Measurements from ENCODE around the gene FRG2B.
A peak's percentile ranks its signal among the peaks of the same experiment; 100 is the strongest.
"Not testable (repeated sequence)": the region's sequence is repeated elsewhere in the genome, so short reads cannot be mapped to it uniquely, and the experiment has no call there.

FRG2B gene

GRCh38 chr10:133626695-133627094 is at the start of gene FRG2B:
TSS of gene FRG2B (minus strand) at chr10:133626795. CDS start at chr10:133626742, 53 bp downstream.
- not testable (repeated sequence) for DNase-seq

- not testable (repeated sequence) for DNase-seq
These were observed 40.9 kb upstream of the FRG2B start for GRCh38 chr10:133667446-133667845.

- not testable (repeated sequence) for DNase-seq
These were observed 37.1 kb upstream of the FRG2B start for GRCh38 chr10:133663544-133664160.

GRCh38 chr10:133661122-133661521 is 34.5 kb upstream of the FRG2B start:
- not testable (repeated sequence) for DNase-seq

- DNase-seq, result not testable (repeated sequence)
These were observed 33.9 kb upstream of the FRG2B start for GRCh38 chr10:133660516-133660915.

GRCh38 chr10:133657276-133657675 is 30.7 kb upstream of the FRG2B start:
- not testable (repeated sequence) for DNase-seq

GRCh38 chr10:133648872-133649455 is 22.4 kb upstream of the FRG2B start:
- DNase-seq, result peak; percentile 50

GRCh38 chr10:133647075-133647748 is 20.6 kb upstream of the FRG2B start:
- DNase-seq, result peak; percentile 37

DNA sequence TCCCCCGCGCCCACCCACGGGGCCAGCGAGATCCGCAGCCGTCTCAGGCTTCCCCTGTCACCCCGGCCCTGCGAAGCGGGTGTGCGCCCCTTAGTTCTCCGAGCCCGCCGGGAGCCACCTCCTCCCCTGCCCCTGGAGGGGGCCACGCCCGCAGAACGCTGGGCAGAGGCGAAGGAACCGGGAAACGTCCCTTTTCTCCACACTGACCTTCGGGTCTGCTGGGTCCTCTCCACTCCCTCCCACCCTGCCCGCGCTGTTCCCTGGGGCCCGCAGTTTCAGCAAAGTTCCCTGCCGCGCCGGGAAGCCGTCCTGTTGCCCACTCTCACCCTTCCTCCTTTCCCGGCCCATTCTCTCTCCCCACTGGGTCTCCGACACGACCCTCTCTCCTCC is 11.2 kb upstream of the FRG2B start:
- DNase-seq, result not testable (repeated sequence)

DNA sequence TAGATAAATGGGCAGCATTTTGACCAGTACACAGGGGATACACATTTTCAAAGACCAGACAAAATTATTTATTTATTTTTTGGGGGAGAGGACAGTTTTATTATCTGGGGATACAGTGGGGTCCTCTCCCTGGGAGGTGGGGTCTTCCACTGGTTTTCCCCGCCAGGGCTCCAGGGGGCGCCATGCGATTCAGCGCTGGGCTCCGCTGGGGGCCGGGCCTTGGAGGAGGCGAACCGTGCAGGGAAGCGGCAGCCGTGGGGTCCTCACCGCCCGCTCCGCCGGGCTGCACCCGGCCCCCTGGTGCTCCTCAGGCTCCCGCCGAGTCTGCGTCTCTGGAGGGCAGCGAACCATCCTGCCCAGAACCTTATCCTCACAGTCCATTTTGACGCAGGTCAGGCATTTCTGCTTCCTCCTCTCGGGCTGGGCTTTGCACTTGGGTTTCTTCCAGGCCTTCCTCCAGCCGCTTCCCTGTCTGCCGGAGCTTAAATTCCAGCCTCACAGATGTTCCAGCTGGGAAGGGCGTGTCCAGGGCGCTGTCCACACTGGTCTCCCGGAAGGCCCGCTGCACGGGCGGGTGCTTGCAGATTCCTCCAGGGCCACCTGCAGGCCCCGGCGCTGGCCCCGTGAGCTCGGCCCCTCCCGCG is 10.7 kb upstream of the FRG2B start:
- peak; percentile 14 for DNase-seq

DNA sequence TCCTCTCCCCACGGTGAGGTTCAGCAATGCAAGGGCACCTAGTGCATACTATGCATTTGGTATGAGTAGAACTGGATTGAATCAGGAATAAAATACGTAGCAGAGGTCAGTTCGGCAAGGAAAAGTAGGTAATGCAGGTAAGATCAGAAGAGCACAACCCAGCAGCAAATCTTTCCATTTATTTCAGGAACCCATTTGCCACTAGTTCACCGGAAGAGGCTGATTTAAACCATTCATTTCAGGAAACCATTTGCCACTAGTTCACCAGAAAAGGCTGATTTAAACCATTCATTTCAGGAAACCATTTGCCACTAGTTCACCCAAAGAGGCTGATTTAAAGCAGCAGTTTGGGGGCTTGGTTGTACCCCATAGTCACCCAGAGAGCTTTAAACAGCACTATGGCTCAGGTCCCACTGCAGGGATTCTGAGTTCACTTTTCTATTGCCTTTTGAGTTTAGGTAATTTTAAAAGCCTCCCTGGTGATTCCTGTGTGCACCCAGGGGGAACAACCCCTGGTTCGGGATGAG is 4.2 kb upstream of the FRG2B start:
- DNase-seq, result peak; percentile 58

GRCh38 chr10:133622544-133622943 is 4.1 kb downstream of the FRG2B start:
- not testable (repeated sequence) for DNase-seq

GRCh38 chr10:133618851-133619250 is 7.7 kb downstream of the FRG2B start:
- DNase-seq, result no peak

DNA sequence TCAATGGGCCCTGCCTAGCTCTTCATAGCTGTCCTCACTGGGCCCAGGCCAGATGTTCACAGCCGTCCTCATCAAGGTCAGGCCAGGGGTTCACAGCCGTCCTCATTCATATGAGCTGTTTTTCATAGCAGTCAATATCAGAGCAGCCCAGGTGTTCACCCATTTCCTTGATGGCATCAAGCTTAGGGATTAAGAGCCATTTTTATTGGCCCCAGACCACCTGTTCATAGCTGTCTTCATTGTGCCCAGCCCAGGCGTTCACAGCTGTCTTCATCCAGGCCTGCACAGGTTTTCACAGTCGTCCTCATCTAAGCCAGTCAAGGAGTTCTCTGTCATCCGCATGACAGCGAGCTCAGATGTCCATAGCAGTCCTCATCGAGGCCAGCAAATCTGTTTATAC is 9.4 kb downstream of the FRG2B start:
- DNase-seq, result no peak

- DNase-seq, result no peak
These were observed 10.0 kb downstream of the FRG2B start for GRCh38 chr10:133616371-133617130.

DNA sequence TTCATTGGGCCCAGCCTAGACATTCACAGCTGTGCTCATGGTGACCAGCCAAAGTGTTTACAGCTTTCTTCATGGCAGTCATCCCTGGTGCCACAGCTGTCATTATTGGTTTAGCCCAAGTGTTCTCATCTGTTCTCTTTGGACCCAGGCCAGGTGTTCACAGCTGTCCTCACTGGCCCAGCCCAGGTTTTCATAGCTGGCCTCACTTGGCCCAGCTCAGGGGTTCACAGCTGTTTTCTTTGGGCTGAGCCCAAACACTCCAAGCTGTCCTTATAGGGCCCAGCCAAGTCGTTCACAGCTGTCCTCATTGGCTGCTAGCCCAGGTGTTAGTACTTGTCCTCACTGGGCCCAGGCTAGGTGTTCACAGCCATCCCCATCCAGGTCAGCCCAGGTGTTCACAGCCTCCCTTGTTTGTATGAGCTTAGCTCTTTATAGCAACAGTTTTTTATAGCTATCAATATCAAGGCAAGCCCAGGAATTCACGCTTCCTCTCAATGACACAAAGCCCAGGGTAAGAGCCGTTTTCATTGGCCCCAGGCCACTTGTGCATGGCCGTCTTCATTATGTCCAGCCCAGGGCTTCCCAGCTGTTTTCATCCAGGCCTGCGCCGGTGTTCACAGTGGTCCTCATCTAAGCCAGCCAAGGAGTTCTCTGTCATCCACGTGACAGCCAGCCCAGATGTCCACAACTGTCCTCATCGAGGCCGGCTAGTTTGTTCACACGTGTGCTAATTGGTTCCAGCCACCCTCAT is 11.6 kb downstream of the FRG2B start:
- DNase-seq, result no peak

- no peak for DNase-seq
These were observed 12.9 kb downstream of the FRG2B start for GRCh38 chr10:133613699-133614098.

DNA sequence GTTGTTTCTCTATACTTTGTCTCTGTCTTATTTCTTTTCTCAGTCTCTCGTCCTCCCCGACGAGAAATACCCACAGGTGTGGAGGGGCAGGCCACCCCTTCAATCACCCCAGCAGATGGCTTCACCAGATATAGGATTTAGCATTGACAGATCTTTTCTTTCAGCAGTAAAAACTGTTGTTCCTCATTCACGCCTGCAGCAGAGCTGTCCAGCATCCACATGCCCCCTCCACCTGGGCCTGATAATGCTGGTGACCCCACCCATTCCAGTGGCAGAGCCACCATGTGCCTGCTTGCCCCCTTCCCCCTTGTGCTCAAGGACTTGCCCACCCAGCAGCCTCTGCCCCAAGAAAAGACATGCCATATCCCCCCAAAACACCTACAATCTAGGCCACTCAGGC is 15.5 kb downstream of the FRG2B start:
- DNase-seq, result no peak

DNA sequence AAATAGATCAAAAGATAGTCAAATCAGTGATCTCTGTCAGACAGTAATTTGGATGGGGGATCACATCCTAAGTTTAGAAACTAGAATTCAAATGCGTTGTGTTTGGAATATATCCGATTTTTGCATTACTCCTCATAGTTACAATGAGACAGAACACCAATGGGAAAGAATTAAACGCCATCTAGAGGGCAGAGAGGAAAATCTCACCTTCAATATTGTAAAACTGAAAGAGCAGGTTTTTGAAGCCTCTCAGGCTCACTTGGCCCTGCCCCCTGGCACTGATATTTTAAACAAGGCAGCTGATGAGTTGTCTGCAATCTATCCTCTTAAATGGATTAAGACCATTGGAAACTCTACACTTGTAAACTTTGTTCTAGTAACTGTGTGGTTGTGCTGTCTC is 17.7 kb downstream of the FRG2B start:
- peak; percentile 11 for DNase-seq

DNA sequence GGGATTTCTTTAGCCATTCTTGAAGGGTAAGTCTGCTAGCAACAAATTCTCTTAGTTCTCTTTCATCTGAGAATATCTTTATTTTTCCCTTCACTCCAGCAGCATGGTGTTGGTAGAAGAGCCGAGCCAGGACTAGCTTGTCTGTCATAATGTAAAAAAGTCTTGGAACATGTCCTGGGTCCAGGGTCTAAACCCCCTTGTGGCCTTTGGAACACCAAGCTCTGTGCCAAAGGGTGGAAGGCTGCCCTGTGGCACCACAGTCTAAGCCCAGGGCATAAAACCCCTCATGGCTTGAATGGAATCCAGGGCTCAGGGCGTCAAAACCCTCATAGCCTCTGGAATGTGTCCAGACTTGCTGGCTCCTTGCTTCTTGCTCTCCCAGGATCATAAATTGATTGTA is 23.2 kb downstream of the FRG2B start:
- not testable (repeated sequence) for DNase-seq

DNA sequence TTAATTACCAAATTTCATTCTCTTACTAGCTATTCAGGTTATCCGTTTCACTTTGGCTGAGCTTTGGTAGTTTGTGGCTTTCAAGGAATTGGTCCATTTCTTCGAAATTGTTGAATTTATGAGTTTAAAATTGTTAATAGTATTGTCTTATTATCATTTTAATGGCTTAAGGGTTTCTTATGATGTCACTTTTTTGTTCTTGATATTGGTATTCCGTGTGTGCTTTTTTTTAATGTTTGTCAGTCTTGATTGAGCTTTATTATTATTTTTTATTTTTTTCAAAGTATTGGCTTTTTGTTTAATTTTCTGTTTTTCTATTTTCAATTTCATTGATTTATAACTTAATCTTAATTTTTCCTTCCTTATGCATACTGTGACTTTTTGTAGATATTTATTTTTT is 25.9 kb downstream of the FRG2B start:
- no peak for DNase-seq

- DNase-seq, result not testable (repeated sequence)
These were observed 26.7 kb downstream of the FRG2B start for GRCh38 chr10:133599869-133600268.
